ENCODE data around the gene ATXN7L3B.

Gene ATXN7L3B

DNA sequence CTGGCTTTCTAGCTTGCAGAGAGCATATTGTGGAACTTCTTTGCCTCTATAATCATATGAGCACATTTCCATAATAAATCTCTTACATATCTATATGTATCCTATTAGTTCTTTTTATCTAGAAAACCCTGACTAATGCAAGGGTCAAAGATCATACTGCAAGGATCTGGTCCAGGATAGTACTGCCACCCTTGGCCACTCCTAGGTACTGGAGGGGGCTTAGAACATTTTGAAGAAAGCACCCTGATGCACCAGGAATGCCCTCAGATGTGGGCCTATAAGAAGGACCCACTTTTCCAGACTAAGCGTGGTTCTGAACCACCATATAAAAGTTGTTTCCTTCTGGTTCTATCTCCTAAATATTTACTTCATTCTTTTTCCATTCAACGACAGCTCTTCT, 14.6 kb downstream of the ATXN7L3B start:
- no peak for DNase-seq

DNA sequence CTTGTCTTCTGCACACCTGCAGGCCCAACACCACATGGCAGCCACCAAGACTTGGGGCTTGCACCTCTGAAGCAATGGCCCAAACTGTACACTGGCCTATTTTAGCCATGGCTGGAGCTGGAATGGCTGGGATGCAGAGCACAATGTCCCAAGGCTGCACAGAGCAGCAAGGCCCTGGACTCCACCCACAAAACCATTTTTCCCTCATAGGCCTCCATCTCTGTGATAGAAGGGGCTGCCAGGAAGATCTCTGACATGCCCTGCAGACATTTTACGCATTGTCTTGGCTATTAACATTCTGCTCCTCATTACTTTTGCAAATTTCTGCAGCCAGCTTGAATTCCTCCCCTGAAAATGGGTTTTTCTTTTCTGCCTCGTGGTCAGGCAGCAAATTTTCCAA, 22.1 kb downstream of the ATXN7L3B start:
- no peak for DNase-seq

DNA sequence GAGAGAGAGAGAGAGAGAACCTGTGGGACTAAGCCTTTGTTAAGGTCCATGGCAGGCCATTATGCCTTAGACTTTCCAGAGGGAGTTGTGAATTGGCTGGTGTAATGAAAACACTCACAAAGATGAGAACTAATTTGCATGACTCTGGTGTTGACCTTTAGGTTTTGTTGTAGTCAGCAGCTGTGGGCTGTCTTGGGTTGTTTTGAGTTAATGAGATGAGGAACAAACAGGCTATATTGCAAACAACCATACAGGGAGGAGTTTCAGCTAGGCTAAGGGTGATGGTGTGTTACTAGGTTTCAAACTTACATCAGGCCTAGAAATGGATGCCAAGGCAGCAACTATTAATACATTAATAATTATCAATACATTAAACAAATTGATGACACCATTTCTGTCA, 26.3 kb downstream of the ATXN7L3B start:
- DNase-seq = no peak

DNA sequence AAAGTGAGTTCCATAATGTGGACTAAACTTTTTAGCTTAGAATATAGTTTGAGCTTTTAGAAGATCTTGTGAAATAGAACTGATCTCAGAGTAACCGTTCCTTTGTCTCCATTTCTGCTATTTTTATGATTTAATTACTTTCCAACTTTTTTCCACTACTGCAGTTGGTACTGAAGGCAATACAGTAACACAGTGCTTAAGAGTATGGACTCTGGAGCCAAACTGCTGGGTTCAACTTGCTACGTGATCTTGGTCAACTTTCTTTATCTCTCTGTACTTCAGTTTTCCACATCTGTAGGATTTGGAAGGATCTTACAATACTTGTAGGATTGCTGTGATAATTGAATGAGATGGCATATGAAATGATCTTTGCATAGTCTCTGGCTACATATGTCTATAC, 40.9 kb downstream of the ATXN7L3B start:
- no peak for DNase-seq

DNA sequence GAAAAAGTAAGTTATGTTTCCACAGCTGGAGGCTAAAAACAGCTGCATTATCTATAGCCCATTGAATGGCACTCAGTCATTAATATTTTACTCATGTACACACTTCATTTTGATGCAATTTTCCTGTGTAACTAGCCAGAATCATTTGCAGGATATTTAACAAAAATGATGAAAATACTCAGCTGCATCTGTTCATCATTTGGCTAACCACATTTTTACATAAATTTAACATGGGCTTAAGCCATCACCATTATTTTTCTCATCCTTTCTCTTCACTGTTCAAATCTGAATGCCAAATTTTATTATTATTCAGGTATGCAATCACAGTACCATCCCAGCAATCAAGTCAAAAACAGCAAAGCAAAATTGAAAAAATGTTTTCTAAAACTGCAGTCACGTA, 41.8 kb downstream of the ATXN7L3B start:
- no peak for DNase-seq

DNA sequence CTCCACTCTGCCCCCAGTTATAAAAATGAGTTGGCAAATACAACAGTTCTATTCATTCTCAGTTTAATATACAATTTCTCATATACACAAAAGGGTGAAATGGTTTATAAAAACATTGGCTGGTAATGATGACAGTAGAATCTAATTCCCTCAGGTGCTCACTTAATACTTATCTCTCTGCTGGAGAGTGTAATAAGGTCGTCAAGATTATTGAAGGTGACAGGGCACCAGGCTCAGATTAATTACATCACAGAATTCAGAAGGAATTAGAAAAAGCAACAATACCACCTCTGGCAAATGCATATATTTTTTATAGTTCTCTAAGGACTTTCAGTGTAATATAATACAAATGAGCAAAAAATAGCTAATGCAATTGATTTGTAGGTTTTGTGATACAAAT, 42.3 kb downstream of the ATXN7L3B start:
- DNase-seq = no peak

DNA sequence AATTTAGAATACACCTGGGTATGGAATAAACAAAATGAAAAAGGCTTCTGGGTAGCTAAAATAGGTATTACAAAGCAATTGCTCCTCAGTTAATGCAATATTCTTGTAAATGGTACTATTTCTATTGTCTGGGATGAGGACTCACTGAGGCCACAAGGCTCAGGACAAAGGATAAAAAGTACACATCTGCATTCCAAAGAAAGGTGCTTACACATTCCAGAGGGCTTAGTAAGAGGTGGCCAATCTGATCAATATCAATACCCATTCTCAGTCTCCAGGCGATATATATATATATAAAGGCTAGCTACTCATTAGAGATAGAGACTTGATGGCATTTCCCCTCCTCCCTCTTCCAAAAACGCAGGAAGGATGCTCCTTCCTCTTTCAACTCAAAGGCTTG, 43.8 kb downstream of the ATXN7L3B start:
- no peak for DNase-seq

DNA sequence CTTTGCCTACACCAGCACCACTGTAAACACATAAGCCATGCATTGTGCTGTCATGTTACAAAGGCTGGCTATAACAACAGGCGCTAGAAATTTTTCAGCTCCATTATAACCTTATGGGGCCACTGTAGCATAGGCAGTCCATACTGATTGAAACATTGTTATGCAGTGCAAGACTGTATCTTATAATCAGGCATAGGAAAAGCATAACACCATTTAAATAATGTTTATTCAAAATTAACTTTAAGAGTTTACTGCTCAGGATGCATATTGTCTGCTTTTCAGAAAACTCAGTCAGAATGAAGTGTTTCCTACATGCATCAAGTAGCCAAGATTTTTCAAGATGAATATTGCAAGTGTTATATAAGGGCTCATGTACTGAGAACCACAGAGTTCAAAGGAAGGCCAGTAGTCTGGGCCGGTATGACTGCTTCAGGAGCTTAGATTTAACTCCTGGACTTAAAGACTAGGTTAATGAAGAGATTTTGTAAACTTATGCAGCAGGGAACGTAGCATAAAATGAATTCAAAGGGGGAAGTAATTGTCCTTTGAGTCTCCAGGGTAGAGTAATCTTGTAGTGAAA, 46.9 kb downstream of the ATXN7L3B start:
- no peak for DNase-seq

DNA sequence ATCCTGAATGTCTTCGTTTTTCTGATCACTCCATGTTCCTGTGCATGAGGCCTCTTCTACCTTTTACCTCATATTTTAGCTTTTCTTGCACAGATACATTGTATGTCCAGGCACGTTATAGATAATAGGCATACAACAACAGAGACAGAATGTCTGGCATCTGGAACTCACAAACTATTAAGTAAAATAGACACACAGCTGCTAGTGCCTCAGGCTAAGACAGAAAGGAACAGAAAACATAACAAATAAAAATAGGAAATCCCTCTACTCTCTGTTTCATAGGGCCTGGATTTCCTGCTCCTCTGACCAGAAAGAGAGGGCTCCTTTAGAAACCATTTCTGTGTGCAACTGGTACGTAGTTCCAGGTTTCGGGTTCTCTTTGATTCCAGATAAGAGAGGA, 48.6 kb downstream of the ATXN7L3B start:
- DNase-seq = no peak

All from activated naive CD4-positive, alpha-beta T cell treated with Interleukin-2 at 50 U/mL for 16 hours (primary cell).